SU-DHL-6 (cell line): ENCODE measurements around the gene ANKRD60.

Source experiments
- H2AFZ ChIP-seq: fragments of 200-600 bp; sonication (generic); 2 replicates; pipeline ENCODE4 v1.6.1; 2014; ENCODE audit warnings: low read depth, mild to moderate bottlenecking, moderate library complexity, mixed read lengths, antibody characterized with exemption, low read length; ENCODE audit not compliant: severe bottlenecking
- H3F3A ChIP-seq: fragments of 200-600 bp; shearing (Covaris generic); 2 replicates; pipeline ENCODE4 v1.6.0; 2016; ENCODE audit warnings: antibody characterized with exemption, mild to moderate bottlenecking; ENCODE audit not compliant: insufficient read depth
- H3K27ac ChIP-seq: fragments of 200-600 bp; sonication (generic); 2 replicates; pipeline ENCODE4 v1.5.1; 2016; ENCODE audit warnings: low read depth, mild to moderate bottlenecking, low read length, moderate library complexity, mixed read lengths
- H3K27me3 ChIP-seq: fragments of 200-600 bp; sonication (generic), shearing (Covaris generic); 2 replicates; pipeline ENCODE4 v1.6.0; 2014; ENCODE audit warnings: mild to moderate bottlenecking, low read length
- H3K36me3 ChIP-seq: fragments of 200-600 bp; sonication (generic); 2 replicates; pipeline ENCODE4 v1.6.1; 2014; ENCODE audit warnings: mild to moderate bottlenecking, low read length, mixed read lengths
- H3K4me2 ChIP-seq: fragments of 300-600, 200-600 bp; shearing (Covaris generic), sonication (generic); 2 replicates; pipeline ENCODE4 v1.6.0; 2014; ENCODE audit warnings: low read length, low read depth, mild to moderate bottlenecking; ENCODE audit not compliant: poor library complexity, severe bottlenecking
- H3K4me3 ChIP-seq: fragments of 200-600 bp; sonication (generic); 2 replicates; pipeline ENCODE4 v1.5.1; 2014; ENCODE audit warnings: antibody characterized with exemption, low read length, mild to moderate bottlenecking, mixed read lengths; ENCODE audit not compliant: insufficient read depth, poor library complexity, severe bottlenecking
- H3K79me2 ChIP-seq: fragments of 200-600 bp; sonication (generic); 2 replicates; pipeline ENCODE4 v1.6.1; 2014; ENCODE audit warnings: mild to moderate bottlenecking, low read length, moderate library complexity; ENCODE audit not compliant: insufficient read depth
- H3K9ac ChIP-seq: fragments of 200-600 bp; sonication (generic); 2 replicates; pipeline ENCODE4 v1.7.0; 2014; ENCODE audit warnings: mild to moderate bottlenecking, low read length
- H3K9me2 ChIP-seq: fragments of 200-600 bp; sonication (generic); replicated peaks from 2 replicates; pipeline ENCODE4 v1.6.1; 2014; ENCODE audit warnings: low read length; ENCODE audit not compliant: insufficient read depth
- H3K9me3 ChIP-seq: fragments of 200-600 bp; sonication (generic); 2 replicates; pipeline ENCODE4 v1.6.1; 2014; ENCODE audit warnings: low read length, mixed read lengths; ENCODE audit not compliant: insufficient read depth
- H4K20me1 ChIP-seq: fragments of 200-600 bp; sonication (generic); 2 replicates; pipeline ENCODE4 v1.6.1; 2014; ENCODE audit warnings: low read depth, mild to moderate bottlenecking, antibody characterized with exemption, low read length, moderate library complexity, mixed read lengths
- EZH2phosphoT487 ChIP-seq: fragments of 200-600 bp; sonication (generic), shearing (Covaris generic); conservative IDR thresholded peaks from 2 replicates; pipeline ENCODE4 v1.6.1; 2018; ENCODE audit warnings: mild to moderate bottlenecking, antibody characterized with exemption, low read length, moderate library complexity, mixed read lengths
- TF ChIP-seq, protein P1 (sequence below): fragments of 200-600 bp; sonication (generic); IDR thresholded peaks from one replicate; pipeline ENCODE4 v1.5.1; 2017; ENCODE audit warnings: antibody characterized with exemption, mild to moderate bottlenecking, low read length, moderate library complexity; ENCODE audit not compliant: insufficient read depth, poor library complexity, severe bottlenecking

ANKRD60 gene

GRCh38 chr20:58179083-58179431 is 49.4 kb downstream of the ANKRD60 start:
- Histone ChIP-seq H2AFZ (peak overlapping the region; percentile 88), H3K9ac (no peak overlapping the region), H3K27me3 (no peaks in the 10 kb centered on the region), H3F3A (no peaks in the 10 kb centered on the region), H3K79me2 (no peaks in the 10 kb centered on the region), H4K20me1 (no peaks in the 10 kb centered on the region), H3K9me2 (no peaks in the 10 kb centered on the region), H3K9me3 (no peaks in the 10 kb centered on the region), H3K36me3 (no peaks in the 10 kb centered on the region), H3K27ac (no peak overlapping the region), H3K4me3 (no peak overlapping the region), H3K4me2 (peak overlapping the region; percentile 39)
- TF ChIP-seq, protein P1, sequence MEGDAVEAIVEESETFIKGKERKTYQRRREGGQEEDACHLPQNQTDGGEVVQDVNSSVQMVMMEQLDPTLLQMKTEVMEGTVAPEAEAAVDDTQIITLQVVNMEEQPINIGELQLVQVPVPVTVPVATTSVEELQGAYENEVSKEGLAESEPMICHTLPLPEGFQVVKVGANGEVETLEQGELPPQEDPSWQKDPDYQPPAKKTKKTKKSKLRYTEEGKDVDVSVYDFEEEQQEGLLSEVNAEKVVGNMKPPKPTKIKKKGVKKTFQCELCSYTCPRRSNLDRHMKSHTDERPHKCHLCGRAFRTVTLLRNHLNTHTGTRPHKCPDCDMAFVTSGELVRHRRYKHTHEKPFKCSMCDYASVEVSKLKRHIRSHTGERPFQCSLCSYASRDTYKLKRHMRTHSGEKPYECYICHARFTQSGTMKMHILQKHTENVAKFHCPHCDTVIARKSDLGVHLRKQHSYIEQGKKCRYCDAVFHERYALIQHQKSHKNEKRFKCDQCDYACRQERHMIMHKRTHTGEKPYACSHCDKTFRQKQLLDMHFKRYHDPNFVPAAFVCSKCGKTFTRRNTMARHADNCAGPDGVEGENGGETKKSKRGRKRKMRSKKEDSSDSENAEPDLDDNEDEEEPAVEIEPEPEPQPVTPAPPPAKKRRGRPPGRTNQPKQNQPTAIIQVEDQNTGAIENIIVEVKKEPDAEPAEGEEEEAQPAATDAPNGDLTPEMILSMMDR = no peak
- no peak for TF ChIP-seq EZH2phosphoT487

DNA sequence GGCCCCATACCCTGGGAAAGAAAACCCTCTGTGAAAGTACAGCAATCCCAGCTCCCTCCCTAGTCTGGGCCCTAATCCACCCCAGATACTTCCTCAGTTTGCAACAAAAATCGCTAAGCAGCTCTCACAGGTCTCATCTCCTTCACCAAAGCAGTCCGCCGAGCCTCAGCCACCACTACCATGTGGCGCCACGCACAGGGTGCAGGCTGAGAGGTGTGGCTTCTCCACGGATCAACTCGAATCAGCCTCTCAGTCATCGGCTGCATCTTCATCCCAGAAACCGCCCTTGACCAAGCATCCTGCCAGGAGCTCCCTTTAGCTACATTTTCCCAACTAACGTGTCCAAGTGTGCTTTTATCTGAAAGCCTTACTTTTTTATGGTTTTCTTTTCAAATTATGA is 50.7 kb downstream of the ANKRD60 start:
- Histone ChIP-seq H3K4me2 (no peak overlapping the region), H3K36me3 (no peaks in the 10 kb centered on the region), H4K20me1 (no peaks in the 10 kb centered on the region), H3K9me2 (no peaks in the 10 kb centered on the region), H3K4me3 (no peak overlapping the region), H3K27me3 (no peaks in the 10 kb centered on the region), H3F3A (no peaks in the 10 kb centered on the region), H3K27ac (no peak overlapping the region), H3K9ac (no peak overlapping the region), H3K9me3 (no peaks in the 10 kb centered on the region), H3K79me2 (no peaks in the 10 kb centered on the region), H2AFZ (no peak overlapping the region)
- TF ChIP-seq EZH2phosphoT487 = no peak
- TF ChIP-seq, protein P1 = no peak

DNA sequence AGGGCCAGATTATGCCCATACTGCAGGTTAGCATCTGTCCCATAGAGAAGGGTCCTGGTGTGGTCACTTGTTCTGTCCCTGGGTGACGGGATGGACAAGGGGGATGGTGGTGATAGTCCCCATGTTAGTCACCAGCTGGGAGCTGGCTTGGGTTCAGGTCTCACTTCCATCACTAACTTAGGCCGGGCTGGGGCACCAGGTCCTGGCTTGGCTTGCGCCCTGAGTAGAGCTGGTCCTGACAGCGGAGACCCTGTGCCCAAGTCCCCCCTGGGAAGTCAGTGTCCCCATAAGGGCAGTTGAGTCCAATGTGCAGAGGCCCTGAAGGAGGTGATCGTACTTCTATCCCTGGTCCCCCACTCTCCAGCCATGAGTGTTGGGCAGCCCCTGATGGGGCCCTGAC is 52.6 kb downstream of the ANKRD60 start:
- no peak overlapping the region for H3K4me3 ChIP-seq
- H3K27me3 ChIP-seq = no peaks in the 10 kb centered on the region
- H3K36me3 ChIP-seq = no peaks in the 10 kb centered on the region
- H3F3A ChIP-seq = no peaks in the 10 kb centered on the region
- no peaks in the 10 kb centered on the region for H3K9me3 ChIP-seq
- no peaks in the 10 kb centered on the region for H4K20me1 ChIP-seq
- no peak overlapping the region for H2AFZ ChIP-seq
- TF ChIP-seq EZH2phosphoT487 = no peak
- TF ChIP-seq, protein P1 = no peak
- H3K4me2 ChIP-seq = no peak overlapping the region
- no peaks in the 10 kb centered on the region for H3K9me2 ChIP-seq
- H3K79me2 ChIP-seq = no peaks in the 10 kb centered on the region
- no peak overlapping the region for H3K9ac ChIP-seq
- no peak overlapping the region for H3K27ac ChIP-seq

DNA sequence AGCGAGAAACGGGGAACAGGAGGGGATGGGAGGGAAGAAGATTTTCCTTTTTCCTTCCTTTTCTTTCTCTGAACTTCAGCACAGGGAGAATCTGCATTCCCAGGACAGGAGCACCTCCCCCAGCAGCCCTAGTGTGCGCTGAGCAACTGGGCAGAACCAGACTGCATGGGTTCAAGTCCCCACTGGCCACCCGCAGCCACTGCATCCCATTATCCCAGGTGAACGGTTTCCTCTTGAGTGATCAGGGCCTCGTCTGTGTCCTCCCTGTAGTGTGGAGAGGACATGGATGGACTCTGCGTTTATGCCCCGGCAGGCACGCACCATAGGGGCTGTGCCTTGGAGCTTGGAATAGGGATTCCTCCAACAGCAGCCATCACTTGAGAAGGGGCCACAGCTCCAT is 53.0 kb downstream of the ANKRD60 start:
- Histone ChIP-seq H3K9me3 (no peaks in the 10 kb centered on the region), H3K4me3 (no peak overlapping the region), H4K20me1 (no peaks in the 10 kb centered on the region), H2AFZ (no peak overlapping the region), H3K79me2 (no peaks in the 10 kb centered on the region), H3K4me2 (no peak overlapping the region), H3K9ac (no peak overlapping the region), H3K27me3 (no peaks in the 10 kb centered on the region), H3F3A (no peaks in the 10 kb centered on the region), H3K27ac (no peak overlapping the region), H3K9me2 (no peaks in the 10 kb centered on the region), H3K36me3 (no peaks in the 10 kb centered on the region)
- TF ChIP-seq, protein P1 = no peak
- no peak for TF ChIP-seq EZH2phosphoT487
